Rectal smooth muscle tissue (tissue), 1 donor: ENCODE data around the gene PTPRM.

Source experiments
- H3K27ac ChIP-seq: one replicate; pipeline ENCODE4 v1.7.0; 2013; ENCODE audit warnings: low read depth, low read length, inconsistent platforms
- H3K27me3 ChIP-seq: one replicate; pipeline ENCODE4 v1.7.0; 2013; ENCODE audit warnings: low read length; ENCODE audit not compliant: control insufficient read depth, insufficient read depth
- H3K36me3 ChIP-seq: one replicate; pipeline ENCODE4 v1.7.0; 2013; ENCODE audit warnings: low read length; ENCODE audit not compliant: control insufficient read depth, insufficient read depth
- H3K4me1 ChIP-seq: one replicate; pipeline ENCODE4 v1.7.0; 2013; ENCODE audit warnings: low read length; ENCODE audit not compliant: control insufficient read depth, insufficient read depth
- H3K4me3 ChIP-seq: one replicate; pipeline ENCODE4 v1.7.0; 2013; ENCODE audit warnings: low read length
- H3K9ac ChIP-seq: one replicate; pipeline ENCODE4 v1.7.0; 2013; ENCODE audit warnings: low read length

The PTPRM gene

DNA sequence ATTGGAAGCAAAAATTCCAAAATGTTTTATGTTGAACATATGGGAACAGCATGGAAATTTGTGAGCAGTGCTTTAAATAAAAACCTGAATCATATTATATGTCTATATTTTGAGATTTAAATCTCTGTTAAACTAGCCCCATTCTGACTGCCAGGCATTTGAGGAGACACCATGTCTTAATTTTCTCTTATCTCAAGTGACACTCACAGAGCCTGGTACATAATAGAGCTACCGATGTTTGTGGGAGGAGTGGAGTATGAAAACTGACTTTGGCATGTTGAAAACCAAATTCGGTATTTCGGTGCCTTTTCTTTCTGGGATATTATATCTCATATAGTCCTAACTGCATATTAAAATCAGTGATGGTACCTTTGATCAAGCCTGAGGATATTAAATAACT lies 124.1 kb downstream of the PTPRM start:
- Histone ChIP-seq H3K27me3 (no peaks in the 10 kb centered on the region), H3K4me3 (no peak overlapping the region), H3K36me3 (no peaks in the 10 kb centered on the region), H3K27ac (no peak overlapping the region), H3K9ac (no peak overlapping the region), H3K4me1 (peaks cover 2% of the 10 kb centered on the region)

DNA sequence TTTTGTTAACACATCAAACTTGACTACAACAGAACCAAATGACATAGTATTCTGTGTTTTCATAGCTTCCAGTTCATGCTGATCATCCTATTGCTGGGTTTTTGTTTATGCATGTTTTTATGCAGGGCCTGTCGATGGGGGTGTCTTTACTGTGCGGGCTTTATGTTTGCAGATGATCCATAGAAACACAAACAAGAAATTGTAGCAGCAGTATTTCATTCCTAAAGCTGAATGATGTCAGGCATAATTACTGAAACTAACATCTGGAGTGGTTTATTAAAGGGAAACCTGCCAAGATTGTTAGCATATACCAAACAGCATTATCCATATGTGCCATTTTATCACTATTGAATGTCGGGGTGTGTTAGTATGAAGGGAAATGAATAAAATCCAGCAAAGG lies 129.7 kb downstream of the PTPRM start:
- Histone ChIP-seq H3K36me3 (no peaks in the 10 kb centered on the region), H3K4me3 (no peak overlapping the region), H3K27ac (no peak overlapping the region), H3K27me3 (no peaks in the 10 kb centered on the region), H3K9ac (no peak overlapping the region), H3K4me1 (no peaks in the 10 kb centered on the region)

DNA sequence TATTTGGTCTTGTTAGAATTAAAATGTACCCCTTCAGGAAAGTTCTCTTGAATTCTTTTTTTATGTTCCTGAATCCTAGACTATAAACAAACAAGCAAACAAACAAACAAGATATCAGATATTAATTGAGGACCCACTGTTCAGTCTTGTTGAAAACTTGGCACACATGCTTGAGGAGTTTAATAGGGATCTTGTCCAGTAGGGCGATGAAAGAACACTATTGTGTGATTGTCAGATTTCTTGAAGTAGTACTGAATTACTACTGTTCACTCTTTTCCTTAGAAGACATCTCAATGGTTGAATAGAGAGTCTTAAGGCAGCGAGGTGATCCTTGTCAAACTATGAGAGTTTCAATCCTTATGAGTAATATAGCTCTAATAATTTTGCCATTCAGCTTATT lies 130.2 kb downstream of the PTPRM start:
- no peaks in the 10 kb centered on the region for H3K36me3 ChIP-seq
- H3K27ac ChIP-seq: no peak overlapping the region
- H3K9ac ChIP-seq: no peak overlapping the region
- no peak overlapping the region for H3K4me3 ChIP-seq
- H3K4me1 ChIP-seq: no peaks in the 10 kb centered on the region
- H3K27me3 ChIP-seq: no peaks in the 10 kb centered on the region

DNA sequence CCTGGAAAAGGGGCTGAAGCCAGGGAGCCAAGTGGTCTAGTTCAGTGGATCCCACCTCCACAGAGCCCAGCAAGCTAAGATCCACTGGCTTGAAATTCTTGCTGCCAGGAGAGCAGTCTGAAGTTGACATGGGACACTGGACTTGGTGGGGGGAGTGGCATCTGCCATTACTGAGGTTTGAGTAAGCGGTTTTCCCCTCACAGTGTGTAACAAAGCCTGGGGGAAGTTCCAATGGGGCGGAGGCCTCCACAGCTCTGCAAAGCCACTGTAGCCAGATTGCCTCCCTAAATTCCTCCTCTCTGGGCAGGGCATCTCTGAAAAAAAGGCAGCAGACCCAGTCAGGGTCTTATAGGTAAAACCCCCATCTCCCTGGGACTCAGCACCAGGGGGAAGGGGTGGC lies 144.4 kb downstream of the PTPRM start:
- no peak overlapping the region for H3K4me3 ChIP-seq
- H3K36me3 ChIP-seq: no peaks in the 10 kb centered on the region
- H3K4me1 ChIP-seq: peaks cover 2% of the 10 kb centered on the region
- no peaks in the 10 kb centered on the region for H3K27me3 ChIP-seq
- no peak overlapping the region for H3K9ac ChIP-seq
- no peak overlapping the region for H3K27ac ChIP-seq

DNA sequence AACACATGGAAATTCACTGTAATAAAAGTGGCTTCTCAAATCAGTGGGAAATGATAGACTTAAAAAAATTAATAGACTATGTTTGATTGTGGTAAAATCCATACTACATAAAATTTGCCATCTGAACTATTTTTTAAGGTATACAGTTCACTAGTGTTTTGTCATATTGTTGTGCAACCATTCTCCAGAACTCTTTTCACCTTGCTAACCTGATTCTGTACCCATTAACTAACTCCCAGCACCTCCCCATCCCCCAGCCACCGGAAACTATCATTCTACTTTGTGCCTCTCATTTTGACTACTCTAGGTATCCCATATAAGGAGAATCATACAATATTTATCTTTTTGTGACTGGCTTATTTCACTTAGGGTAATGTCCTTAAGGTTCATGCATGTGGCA lies 153.3 kb downstream of the PTPRM start:
- Histone ChIP-seq H3K27ac (no peak overlapping the region), H3K36me3 (no peaks in the 10 kb centered on the region), H3K4me3 (no peak overlapping the region), H3K27me3 (no peaks in the 10 kb centered on the region), H3K9ac (no peak overlapping the region), H3K4me1 (no peaks in the 10 kb centered on the region)

DNA sequence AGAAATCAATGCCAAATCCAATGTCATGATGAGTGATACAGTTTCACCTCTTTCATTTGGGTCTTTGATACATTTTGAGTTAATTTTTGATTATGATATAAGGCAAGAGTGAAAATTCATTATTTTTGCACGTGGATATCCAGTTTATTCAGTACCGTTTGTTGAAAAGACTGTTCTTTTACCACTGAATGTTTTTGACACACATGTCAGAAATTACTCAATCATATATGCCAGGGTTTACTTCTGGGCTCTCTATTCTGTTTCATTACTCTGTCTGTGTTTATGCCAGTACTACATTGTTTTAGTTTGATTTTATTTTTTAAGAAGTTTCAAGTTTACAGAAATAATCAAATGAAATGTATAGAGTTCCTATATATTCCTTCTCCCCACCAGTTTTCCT lies 154.4 kb downstream of the PTPRM start:
- Histone ChIP-seq H3K36me3 (no peaks in the 10 kb centered on the region), H3K4me1 (no peaks in the 10 kb centered on the region), H3K27me3 (no peaks in the 10 kb centered on the region), H3K4me3 (no peak overlapping the region), H3K27ac (no peak overlapping the region), H3K9ac (no peak overlapping the region)

DNA sequence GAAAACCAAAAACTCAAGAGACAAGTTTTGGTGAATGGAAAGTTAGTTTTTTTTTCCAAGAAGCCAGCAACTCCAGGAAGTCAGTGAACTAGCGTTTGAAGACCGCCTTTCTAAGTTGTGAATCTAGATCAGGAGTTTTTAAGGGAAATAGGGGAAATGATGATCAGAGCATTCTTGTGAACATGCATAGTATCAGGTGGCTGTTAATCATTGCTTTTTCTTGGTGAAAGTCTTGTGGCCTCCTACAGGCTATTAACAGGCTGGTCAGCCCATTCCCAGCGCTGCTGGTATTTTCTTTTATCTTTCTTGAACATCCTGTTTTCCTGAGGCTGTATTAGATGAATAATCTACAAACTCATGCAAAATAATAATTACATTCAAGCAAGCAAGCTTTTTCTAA lies 155.8 kb downstream of the PTPRM start:
- H3K27ac ChIP-seq: no peak overlapping the region
- no peaks in the 10 kb centered on the region for H3K36me3 ChIP-seq
- H3K4me3 ChIP-seq: no peak overlapping the region
- H3K27me3 ChIP-seq: no peaks in the 10 kb centered on the region
- peaks cover 3% of the 10 kb centered on the region for H3K4me1 ChIP-seq
- H3K9ac ChIP-seq: no peak overlapping the region

DNA sequence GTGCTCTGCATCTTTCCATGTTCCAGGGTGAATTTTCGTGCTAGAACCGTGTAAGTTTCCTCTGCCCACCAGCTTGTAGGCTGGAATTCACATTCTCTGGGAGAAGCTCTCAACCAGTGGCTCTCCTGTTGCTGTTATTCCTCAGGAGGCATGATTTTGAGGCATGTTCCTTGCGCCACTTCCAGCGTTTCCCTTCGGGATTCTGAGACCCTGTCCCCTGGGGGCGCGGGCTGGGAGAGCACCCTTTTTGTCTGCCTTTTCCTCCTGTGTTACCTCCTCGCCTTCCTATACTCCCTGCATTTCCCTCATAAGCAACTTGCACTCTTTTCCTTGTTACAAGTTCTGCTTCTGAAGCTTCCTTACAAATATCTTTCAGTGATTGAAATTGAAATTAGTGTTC lies 156.4 kb downstream of the PTPRM start:
- no peaks in the 10 kb centered on the region for H3K36me3 ChIP-seq
- H3K27ac ChIP-seq: no peak overlapping the region
- peaks cover 3% of the 10 kb centered on the region for H3K4me1 ChIP-seq
- H3K27me3 ChIP-seq: no peaks in the 10 kb centered on the region
- H3K9ac ChIP-seq: no peak overlapping the region
- no peak overlapping the region for H3K4me3 ChIP-seq

DNA sequence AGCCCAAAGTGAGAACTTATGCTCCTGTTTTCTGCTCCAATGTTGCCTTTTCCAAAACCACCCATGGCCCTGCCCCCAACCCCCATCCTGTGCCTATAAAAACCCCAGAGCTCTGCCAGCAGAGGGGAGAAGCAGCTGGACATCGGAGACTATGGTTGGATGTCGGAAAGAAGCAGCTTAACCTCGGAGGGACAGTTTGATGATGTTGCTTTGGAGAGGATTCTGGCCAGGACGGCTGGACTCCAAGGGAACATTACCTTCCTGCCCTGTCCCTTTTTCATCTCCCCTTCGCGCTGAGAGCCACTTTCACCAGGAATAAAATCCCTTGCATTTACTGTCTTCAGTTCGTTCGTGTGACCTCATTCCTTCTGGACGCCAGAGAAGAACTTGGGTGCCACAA lies 158.4 kb downstream of the PTPRM start:
- Histone ChIP-seq H3K27me3 (no peaks in the 10 kb centered on the region), H3K4me3 (no peak overlapping the region), H3K9ac (no peak overlapping the region), H3K27ac (no peak overlapping the region), H3K4me1 (peaks cover 3% of the 10 kb centered on the region), H3K36me3 (no peaks in the 10 kb centered on the region)

DNA sequence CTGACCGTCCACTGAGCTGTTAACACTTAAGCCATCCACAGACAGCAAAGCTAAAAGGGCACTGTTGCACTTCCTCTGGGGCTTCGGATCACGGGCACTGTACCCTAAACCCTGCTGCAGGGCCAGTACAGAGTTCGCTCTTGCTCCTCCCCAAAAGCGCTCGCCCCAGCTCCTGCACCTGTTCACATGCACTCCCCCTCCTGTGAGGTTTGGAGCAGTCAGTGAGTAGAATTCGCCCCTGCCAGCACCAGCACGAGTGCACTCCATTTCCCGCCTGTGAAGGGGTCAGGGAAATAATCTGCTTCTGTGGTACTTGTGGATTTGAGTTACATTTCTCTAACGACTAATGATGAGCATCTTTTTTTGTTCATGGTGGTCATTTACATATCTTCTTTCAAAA lies 158.8 kb downstream of the PTPRM start:
- no peak overlapping the region for H3K27ac ChIP-seq
- H3K27me3 ChIP-seq: no peaks in the 10 kb centered on the region
- peaks cover 3% of the 10 kb centered on the region for H3K4me1 ChIP-seq
- no peaks in the 10 kb centered on the region for H3K36me3 ChIP-seq
- H3K4me3 ChIP-seq: no peak overlapping the region
- H3K9ac ChIP-seq: no peak overlapping the region

DNA sequence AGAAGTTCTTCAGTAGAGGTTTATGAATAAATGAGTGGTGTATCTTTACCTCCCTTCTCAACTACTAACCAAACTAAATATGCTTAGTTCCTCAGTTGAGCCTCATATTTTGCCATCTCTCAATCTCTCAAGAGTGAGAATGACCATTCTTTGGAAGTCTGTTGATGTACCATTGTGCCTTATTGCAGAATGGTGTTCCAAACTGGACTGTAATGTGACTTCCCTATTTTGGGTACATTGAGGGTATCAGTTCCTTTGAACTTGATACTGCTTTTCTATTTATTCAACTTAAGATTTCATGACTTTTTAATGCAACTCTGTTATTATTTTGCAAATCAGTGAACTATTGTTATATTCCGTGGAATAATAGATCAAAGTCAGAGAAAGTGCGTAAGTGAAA lies 159.4 kb downstream of the PTPRM start:
- Histone ChIP-seq H3K36me3 (no peaks in the 10 kb centered on the region), H3K27me3 (no peaks in the 10 kb centered on the region), H3K27ac (no peak overlapping the region), H3K4me1 (peaks cover 3% of the 10 kb centered on the region), H3K4me3 (no peak overlapping the region), H3K9ac (no peak overlapping the region)

DNA sequence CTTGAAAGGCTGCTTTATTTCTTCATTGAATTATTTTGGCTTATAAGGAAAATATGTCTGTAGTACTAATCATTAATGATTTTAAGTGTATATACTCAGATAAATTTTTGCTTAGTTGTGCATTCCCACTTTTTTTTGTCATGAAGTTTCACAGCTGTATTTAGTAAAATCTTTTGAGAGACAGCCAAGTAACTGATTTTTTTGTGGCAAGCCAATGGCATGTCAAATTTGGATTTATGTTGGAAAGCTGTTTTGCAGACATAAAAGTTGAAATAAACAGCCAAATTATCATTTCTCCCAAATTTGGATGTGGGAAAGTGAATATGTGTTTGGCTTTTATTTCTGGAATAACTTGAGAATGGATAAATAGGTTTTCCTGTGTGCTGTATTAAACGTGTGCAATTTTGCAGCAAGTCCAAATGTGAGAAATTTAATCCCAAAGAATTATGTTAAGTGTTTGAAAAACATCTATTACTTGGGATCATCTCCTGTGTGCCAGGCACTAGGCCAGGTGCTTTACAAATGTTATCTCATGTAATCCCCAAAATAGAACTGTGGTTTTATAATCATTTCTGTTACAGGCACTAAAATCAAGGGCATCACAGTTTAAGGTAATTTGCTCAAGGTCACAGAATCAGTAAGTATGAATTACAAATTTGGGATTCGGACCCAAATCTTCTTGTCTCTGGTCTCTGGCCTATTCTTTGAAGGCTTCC lies 160.4 kb downstream of the PTPRM start:
- no peak overlapping the region for H3K4me3 ChIP-seq
- no peak overlapping the region for H3K27ac ChIP-seq

DNA sequence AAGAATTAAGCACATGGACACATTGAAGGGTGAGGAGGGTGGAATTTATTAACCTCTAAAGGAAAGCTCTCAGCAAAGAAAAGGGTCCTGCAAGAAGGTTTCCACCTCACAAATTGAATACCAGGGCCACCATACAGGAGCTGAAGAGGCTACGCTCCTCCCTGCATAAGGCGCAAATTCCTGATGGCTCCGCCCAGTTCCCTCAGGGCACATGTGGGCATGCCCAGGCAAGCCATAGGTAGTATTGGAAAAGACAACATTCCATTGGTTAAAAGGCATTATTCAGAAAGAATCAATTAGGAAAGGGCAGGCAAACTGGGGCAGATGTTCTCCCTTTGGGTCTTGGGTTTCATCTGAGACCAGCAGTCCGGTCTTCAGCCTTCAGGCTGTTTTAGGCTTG lies 161.2 kb downstream of the PTPRM start:
- Histone ChIP-seq H3K9ac (no peak overlapping the region), H3K4me3 (no peak overlapping the region), H3K27me3 (no peaks in the 10 kb centered on the region), H3K4me1 (peaks cover 3% of the 10 kb centered on the region), H3K27ac (no peak overlapping the region), H3K36me3 (no peaks in the 10 kb centered on the region)

More for the DNA sequence above, 160.4 kb downstream of the PTPRM start:
- Histone ChIP-seq H3K4me1 (peaks cover 3% of the 10 kb centered on the region), H3K36me3 (no peaks in the 10 kb centered on the region), H3K27me3 (no peaks in the 10 kb centered on the region), H3K9ac (no peak overlapping the region)
